Cerebellar nuclear complex (tissue), 1 donor: ENCODE results near the gene CASQ2.

ENCODE experiments used
- DNase-seq, 2 experiments: peaks; one replicate each; lab custom pipeline; 2025; lab: John Stamatoyannopoulos, UW

Gene CASQ2

GRCh38 chr1:115665319-115666096 is 103.0 kb downstream of the CASQ2 start:
- no peak for DNase-seq

- no peak for DNase-seq
Measured at GRCh38 chr1:115661157-115661556, 107.4 kb downstream of the CASQ2 start.

GRCh38 chr1:115660151-115660550 is 108.4 kb downstream of the CASQ2 start:
- no peak for DNase-seq

- no peak for DNase-seq
Measured at GRCh38 chr1:115658646-115659045, 109.9 kb downstream of the CASQ2 start.

- DNase-seq: no peak
Measured at GRCh38 chr1:115656461-115657077, 111.9 kb downstream of the CASQ2 start.

- DNase-seq: no peak
Measured at GRCh38 chr1:115655916-115656315, 112.6 kb downstream of the CASQ2 start.

GRCh38 chr1:115655306-115655663 is 113.2 kb downstream of the CASQ2 start:
- DNase-seq: no peak

GRCh38 chr1:115654663-115655305 is 113.7 kb downstream of the CASQ2 start:
- no peak for DNase-seq

- DNase-seq: no peak
Measured at GRCh38 chr1:115654125-115654524, 114.4 kb downstream of the CASQ2 start.

GRCh38 chr1:115652236-115652788 is 116.2 kb downstream of the CASQ2 start:
- no peak for DNase-seq

- DNase-seq: no peak
Measured at GRCh38 chr1:115651391-115651790, 117.1 kb downstream of the CASQ2 start.

GRCh38 chr1:115650961-115651360 is 117.6 kb downstream of the CASQ2 start:
- no peak for DNase-seq
